GM18867 (cell line): ENCODE results near the gene SCCPDH.

Experiments used
- ATAC-seq: cut with Tn5 transposase; IDR thresholded peaks from one replicate; pipeline ENCODE4 v1.9.1; 2021; ENCODE audit warnings: mild to moderate bottlenecking, moderate library complexity; ENCODE audit not compliant: unreplicated experiment

SCCPDH gene

DNA sequence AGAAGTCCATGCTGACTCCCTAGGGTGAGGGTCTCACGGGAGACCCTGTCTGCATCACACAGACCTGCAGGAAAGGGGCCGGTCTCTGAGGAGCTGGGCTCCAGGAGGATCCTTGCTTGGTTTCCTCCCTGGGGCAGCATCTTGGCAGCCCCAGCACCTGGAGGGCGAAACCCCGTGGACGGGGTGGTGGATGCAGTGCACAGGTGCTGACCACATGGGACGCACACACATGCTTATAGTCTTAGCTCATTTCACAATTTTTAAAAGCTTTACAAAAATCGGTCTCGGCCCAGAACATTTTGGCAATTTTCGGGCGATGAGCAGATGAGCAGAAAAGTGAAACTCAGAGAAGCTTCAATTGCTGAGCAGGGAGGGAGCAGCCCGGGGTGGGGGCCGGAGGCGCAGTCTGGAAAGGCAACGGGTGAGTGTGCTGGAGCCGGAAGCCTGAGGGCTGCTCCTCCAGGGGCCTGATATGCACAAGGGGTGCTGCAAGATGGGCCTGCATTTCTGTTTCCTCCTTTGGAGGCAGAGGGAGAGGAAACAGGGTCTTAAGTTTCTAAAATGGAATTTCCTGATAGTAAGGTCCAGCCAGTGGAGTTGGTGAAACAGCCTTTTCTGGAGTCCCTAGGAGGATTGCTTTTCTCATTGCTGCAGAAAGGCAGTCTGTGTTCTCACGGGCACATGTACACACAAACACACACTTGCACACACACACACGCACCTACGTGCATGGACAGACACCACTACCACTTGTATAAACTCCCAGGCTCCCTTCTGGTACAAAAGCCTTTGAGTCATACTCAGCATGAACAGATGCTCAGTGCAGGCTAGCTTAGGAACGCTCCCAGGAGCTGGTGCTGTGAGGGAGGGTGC is 60.6 kb downstream of the SCCPDH start:
- peak; percentile 39 for ATAC-seq

- ATAC-seq = no peak
Observed at GRCh38 chr1:246785494-246786111, 61.4 kb downstream of the SCCPDH start.

DNA sequence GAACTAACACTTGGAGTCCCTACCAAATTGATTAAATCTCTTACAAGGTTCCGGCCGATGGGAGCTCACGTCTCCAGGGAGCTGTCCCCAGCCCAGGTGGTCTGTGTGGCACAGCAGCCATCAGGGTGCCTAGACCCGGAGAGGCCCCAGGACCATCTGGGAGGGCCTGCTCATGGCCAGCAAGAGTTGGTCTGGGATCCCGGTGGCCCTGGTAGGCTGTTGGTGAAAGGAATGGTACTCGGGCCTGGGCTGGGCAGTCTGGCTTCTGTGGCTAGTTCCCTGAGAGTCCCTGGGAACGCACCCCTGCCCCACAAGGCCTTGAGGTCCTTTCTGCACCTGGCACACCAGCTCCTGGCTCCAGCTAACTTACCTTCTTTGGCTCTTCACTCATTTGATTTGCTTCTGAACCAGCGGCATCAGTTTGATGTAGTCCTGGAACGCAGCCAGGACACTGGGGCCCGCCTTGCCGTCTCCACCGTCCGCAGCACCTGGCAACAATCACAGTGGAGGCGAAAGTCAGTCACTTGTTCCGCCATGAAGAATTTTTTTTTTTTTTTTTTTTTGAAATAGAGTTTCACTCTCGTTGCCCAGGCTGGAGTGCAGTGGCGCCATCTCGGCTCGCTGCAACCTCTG is 62.5 kb downstream of the SCCPDH start:
- no peak for ATAC-seq

DNA sequence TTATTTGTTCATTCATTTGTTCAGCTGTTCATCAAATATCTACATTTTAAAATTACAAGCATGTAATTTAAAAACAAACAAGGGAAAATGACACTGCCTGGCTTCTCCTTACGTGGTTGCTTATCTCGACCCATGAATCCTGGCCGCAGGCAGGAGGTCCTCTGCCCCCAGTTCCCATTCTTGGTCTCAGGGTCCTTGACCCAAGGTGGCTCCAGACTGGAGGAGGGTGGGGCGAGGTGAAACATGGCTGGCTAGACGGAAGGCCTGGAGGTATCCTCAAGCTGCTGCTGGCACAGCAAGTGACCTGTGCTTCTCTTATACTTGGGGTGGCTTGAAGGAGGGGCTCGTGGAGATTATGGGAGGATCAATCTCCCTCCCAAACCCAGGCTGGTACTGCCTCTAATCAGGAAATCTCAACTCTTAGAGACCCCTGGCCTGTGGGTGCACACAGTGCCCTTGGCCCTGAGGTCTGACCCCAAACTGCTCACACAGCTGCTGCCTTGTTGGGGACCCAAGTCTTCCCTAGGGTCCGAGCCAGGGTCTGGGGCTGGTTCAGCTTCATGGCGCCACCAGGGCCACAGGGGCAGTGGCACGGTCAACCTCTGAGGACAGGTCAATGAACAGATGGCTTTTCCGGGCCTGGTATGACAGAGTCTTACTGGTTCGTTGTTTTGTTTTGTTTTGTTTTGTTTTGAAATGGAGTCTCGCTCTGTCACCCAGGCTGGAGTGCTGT is 63.7 kb downstream of the SCCPDH start:
- no peak for ATAC-seq

DNA sequence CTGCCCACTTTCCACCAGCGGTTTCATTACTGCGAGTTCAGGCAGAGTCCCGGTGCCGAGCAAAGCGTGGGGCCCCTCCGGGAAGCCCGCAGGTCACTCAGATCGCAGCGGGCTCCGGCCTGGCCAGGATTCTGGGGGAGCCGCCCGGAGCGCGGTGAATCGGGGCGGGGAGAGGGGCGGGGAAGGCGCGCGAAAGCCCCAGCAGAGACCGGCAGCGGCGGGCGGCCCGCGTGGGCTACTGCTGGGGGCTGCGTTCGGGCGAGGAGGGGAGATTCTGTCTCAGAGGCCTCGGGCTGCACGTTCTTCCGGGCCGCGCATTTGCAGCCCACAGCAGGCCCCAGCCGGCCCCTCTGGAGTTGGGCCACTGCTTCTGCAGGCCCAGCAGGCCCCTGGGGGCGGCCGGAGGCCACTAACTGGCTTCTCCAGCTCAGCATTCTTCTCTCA is 64.7 kb downstream of the SCCPDH start:
- no peak for ATAC-seq

DNA sequence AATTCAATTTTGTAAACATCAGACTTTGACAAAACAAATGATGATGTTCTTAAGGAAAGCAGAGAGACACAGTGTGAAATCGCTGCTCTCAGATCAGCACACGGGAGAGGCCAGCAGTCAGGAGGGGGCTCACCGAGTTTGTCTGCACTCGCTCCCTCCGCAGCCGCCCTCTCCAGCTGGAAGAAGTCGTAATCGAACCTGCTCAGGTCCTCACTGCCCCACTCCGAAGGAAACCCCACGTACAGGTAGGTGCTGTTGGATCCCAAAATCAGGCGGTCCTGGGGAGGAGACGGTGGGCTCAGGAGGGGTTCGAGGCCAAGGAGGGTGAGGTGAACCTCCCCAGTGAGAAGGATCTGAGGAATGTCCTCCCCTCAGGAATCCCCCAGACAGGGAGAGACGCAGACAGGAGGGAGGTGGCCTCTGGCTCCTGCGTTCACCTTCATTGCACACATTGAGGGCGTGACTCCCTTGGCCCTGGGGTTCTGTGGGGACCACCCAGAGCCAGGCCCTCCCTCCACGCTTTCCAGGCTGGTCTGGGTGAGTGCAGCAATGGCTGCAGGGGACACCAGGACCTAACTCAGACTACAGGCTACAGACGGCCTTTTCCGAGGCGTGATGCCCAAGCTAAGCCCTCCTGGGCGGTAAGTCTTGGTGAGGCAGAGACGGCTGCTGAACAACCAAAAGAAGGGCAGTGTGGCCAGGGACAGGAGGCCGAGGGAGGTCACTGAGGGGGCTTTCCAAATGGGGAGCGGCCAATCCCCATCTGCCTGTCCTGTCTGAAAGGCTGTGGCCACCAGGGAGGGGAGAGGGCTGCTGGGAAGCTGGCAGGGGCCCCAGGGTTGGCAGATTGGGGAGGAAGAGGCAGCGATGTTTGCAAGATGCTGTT is 65.5 kb downstream of the SCCPDH start:
- no peak for ATAC-seq

GRCh38 chr1:246790364-246790763 is 66.2 kb downstream of the SCCPDH start:
- ATAC-seq = no peak

GRCh38 chr1:246790833-246791232 is 66.6 kb downstream of the SCCPDH start:
- ATAC-seq = no peak

- ATAC-seq = no peak
Observed at GRCh38 chr1:246791303-246791918, 67.2 kb downstream of the SCCPDH start.

DNA sequence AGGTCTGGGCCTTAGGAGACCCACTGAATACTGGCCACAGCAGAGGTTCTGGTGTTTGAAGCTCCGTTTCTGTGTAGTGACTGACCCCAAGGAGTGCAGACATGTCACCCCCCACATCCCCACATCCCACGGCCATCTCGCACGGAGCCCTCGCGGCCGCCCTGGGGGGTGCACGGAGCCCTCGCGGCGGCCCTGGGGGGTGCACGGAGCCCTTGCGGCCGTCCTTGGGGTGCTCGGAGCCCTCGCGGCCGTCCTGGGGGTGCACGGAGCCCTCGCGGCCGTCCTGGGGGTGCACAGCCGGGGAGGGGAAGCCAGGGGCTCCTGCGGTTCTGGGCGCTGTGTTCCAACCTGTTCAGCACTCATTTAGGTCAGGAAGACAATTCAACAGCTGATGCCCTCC is 68.4 kb downstream of the SCCPDH start:
- ATAC-seq = no peak

- ATAC-seq = no peak
Observed at GRCh38 chr1:246793356-246793896, 69.2 kb downstream of the SCCPDH start.

- ATAC-seq = no peak
Observed at GRCh38 chr1:246794048-246794827, 70.0 kb downstream of the SCCPDH start.

GRCh38 chr1:246794828-246795671 is 70.8 kb downstream of the SCCPDH start:
- ATAC-seq = no peak

- ATAC-seq = no peak
Observed at GRCh38 chr1:246795906-246796694, 71.9 kb downstream of the SCCPDH start.

DNA sequence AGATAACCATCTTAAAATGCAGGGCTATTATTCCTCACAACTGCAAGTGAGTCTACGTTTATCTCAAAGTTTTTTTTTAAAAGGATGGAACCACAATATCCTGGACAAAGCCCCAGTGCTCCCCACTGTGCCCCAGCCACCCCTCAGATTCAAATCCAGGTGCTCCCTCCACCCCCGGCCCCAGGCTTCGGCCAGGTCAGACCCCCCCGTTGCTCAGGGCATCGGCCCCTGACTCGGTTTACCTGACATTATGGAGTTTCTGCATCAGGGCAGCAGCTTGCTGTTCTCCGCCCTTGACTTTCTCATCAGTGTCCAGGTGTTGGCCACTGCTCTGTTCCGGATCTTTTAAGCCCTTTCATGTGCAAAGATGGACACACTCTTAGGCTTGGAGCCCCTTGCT is 72.9 kb downstream of the SCCPDH start:
- no peak for ATAC-seq

- ATAC-seq = no peak
Observed at GRCh38 chr1:246797597-246797996, 73.4 kb downstream of the SCCPDH start.

DNA sequence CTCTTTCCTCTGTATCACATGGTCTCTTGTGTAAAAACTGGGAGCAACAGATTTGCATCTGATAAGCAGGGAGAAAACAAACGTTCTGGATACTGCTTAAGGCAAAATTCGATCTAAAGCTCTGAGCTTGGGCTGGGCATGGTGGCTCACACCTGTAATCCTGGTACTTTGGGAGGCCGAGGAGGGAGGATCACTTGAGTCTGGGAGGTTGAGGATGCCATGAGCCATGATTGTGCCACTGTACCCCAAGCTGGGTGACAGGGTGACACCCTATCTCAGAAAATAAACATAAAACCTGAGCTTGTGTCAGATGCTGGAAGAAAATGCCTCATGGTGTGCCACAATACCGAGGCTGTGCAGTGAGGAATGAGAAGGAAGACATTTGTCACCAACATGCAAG is 73.9 kb downstream of the SCCPDH start:
- ATAC-seq = no peak
